ENCODE data around the gene FIP1L1.

GRCh38 chr4:53456178-53456577, 78.7 kb downstream of the FIP1L1 start:
- TF ChIP-seq GATA2 (IDR thresholded peaks at IDR 0.05; ENCODE audit: low read depth, low read length) = no peak
- no peak for TF ChIP-seq GATA3 (IDR thresholded peaks at IDR 0.05; ENCODE audit: low read depth, low read length)

Measured in SH-SY5Y (cell line).